Measurements from ENCODE around the gene NPPB.

NPPB gene

DNA sequence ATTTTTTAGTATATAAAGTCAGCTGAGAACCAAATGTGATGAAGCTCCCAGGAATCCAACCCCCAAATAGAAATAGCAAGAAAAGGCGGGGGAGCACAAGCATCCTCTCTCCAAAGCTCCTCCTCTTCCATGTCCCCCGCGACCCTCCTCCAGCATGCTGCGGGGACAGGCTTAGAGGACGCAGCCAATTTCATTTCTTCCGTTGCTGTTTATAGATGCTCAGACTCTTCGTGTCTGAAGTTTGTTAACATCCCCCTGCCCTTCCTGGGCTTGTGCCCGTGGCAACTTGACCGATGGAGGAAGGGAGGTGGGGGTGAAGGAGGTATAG lies 10.4 kb downstream of the NPPB start:
- no peak overlapping the region for H3K4me3 ChIP-seq (ENCODE audit: low read length)

DNA sequence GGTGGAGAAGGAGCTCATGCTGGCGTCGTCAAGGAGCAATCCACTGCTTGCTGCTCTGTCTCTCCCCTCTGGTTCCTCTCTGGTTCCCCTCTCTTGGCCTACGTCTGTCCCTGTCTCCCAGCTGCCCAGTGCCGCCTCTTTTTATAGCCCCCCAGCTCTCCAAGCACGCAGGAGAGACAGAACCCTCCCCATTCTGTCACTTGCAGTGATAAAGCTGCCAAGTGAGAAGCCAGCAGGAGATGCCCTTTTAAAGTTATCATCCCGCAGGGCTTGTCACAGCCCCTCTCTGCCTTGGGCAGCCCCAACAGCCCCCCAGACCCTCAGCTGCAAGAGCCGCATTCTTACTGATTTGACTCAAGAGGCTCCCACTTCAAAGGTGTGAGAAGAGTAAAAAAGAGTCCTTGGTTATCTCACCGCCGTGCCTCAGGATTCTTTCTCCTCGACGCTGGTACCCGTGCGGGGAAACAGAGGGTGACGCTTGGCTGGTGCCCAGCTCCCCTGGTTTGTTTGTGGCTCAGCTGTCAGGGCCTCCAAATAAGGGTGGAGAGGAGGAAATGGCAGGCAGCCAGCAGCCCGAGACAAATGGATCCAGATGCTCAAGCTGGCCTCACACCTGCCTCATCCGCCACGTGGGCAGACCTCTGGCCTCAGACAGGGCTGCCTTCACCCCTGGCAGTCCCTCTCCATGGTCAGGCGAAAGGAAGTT lies 10.9 kb downstream of the NPPB start, which contains the start of gene NPPA:
Gene NPPA, minus strand, starts transcription at position 117 of the 706 bp plus-strand sequence. Its CDS starts 99 bp downstream, at position 18.
- H3K9me3 ChIP-seq (ENCODE audit: control insufficient read depth, low read length): no peaks in the 10 kb centered on the region
- H3K9ac ChIP-seq (ENCODE audit: low read length): no peak within 1 kb of the TSS
- no peaks in the 10 kb centered on the region for H3K4me1 ChIP-seq (ENCODE audit: control insufficient read depth, insufficient read depth, low read length)
- no peaks in the 10 kb centered on the region for H3K36me3 ChIP-seq (ENCODE audit: control insufficient read depth, insufficient read depth, low read length)
- H3K27me3 ChIP-seq (ENCODE audit: control insufficient read depth, insufficient read depth, low read length): peaks cover 4% of the 10 kb centered on the region
- H3K4me3 ChIP-seq (ENCODE audit: low read length): no peak within 1 kb of the TSS

More for the DNA sequence above, 10.4 kb downstream of the NPPB start:
- no peaks in the 10 kb centered on the region for H3K36me3 ChIP-seq (ENCODE audit: control insufficient read depth, insufficient read depth, low read length)
- H3K9ac ChIP-seq (ENCODE audit: low read length): no peak overlapping the region
- peaks cover 4% of the 10 kb centered on the region for H3K27me3 ChIP-seq (ENCODE audit: control insufficient read depth, insufficient read depth, low read length)
- no peaks in the 10 kb centered on the region for H3K9me3 ChIP-seq (ENCODE audit: control insufficient read depth, low read length)
- H3K4me1 ChIP-seq (ENCODE audit: control insufficient read depth, insufficient read depth, low read length): no peaks in the 10 kb centered on the region

GRCh38 chr1:11845641-11846335 lies 13.0 kb downstream of the NPPB start:
- H3K9me3 ChIP-seq (ENCODE audit: control insufficient read depth, low read length): no peaks in the 10 kb centered on the region
- H3K4me3 ChIP-seq (ENCODE audit: low read length): no peak overlapping the region
- peaks cover 4% of the 10 kb centered on the region for H3K27me3 ChIP-seq (ENCODE audit: control insufficient read depth, insufficient read depth, low read length)
- no peak overlapping the region for H3K9ac ChIP-seq (ENCODE audit: low read length)
- H3K36me3 ChIP-seq (ENCODE audit: control insufficient read depth, insufficient read depth, low read length): no peaks in the 10 kb centered on the region
- no peaks in the 10 kb centered on the region for H3K4me1 ChIP-seq (ENCODE audit: control insufficient read depth, insufficient read depth, low read length)

- Histone ChIP-seq H3K36me3 (ENCODE audit: control insufficient read depth, insufficient read depth, low read length) (peaks cover 14% of the 10 kb centered on the region), H3K9ac (ENCODE audit: low read length) (no peak overlapping the region), H3K4me3 (ENCODE audit: low read length) (no peak overlapping the region), H3K4me1 (ENCODE audit: control insufficient read depth, insufficient read depth, low read length) (no peaks in the 10 kb centered on the region), H3K9me3 (ENCODE audit: control insufficient read depth, low read length) (no peaks in the 10 kb centered on the region), H3K27me3 (ENCODE audit: control insufficient read depth, insufficient read depth, low read length) (no peaks in the 10 kb centered on the region)
Observed at GRCh38 chr1:11842154-11843041, 16.3 kb downstream of the NPPB start.

DNA sequence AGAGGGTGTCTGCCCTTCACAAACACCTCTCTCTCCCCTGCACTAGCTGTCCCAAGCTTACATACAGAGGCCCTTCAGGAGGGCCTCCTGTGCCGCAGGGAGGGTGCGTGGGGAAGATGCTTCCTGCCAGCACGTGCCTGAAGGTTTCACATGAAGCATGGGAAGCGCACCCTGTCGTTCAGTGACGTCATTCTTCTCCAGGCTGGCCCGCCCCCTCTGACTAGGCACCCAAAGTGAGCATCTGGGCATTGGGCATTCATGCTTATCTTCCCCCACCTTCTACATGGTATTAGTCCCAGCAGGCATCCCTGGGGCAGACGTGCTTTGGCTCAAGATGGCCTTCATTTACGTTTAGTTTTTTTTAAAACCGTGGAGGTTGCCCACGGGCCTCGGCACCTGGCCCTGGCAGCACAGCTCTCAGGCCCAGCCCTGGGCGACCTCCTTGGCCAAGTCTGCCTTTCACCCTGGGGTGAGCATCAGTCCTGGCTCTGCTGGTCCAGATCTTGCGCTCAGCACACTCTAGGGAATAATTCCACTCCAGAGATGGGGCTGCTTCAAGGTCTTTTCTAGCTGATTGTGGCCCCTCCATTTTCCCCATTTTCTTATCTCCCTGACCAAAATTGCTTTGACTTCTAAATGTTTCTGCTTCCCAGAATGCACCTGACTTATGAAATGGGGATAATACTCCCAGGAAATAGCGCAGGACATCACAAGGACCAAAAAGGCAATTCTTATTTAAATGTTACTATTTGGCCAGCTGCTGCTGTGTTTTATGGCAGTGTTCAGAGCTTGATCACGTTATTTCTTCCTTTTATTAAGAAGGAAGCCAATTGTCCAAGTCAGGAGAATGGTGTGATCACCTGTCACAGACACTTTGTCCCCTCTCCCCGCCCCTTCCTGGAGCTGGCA lies 17.2 kb downstream of the NPPB start:
- H3K27me3 ChIP-seq (ENCODE audit: control insufficient read depth, insufficient read depth, low read length): no peaks in the 10 kb centered on the region
- H3K4me1 ChIP-seq (ENCODE audit: control insufficient read depth, insufficient read depth, low read length): no peaks in the 10 kb centered on the region
- no peak overlapping the region for H3K9ac ChIP-seq (ENCODE audit: low read length)
- no peak overlapping the region for H3K4me3 ChIP-seq (ENCODE audit: low read length)
- H3K36me3 ChIP-seq (ENCODE audit: control insufficient read depth, insufficient read depth, low read length): peaks cover 14% of the 10 kb centered on the region
- H3K9me3 ChIP-seq (ENCODE audit: control insufficient read depth, low read length): no peaks in the 10 kb centered on the region

DNA sequence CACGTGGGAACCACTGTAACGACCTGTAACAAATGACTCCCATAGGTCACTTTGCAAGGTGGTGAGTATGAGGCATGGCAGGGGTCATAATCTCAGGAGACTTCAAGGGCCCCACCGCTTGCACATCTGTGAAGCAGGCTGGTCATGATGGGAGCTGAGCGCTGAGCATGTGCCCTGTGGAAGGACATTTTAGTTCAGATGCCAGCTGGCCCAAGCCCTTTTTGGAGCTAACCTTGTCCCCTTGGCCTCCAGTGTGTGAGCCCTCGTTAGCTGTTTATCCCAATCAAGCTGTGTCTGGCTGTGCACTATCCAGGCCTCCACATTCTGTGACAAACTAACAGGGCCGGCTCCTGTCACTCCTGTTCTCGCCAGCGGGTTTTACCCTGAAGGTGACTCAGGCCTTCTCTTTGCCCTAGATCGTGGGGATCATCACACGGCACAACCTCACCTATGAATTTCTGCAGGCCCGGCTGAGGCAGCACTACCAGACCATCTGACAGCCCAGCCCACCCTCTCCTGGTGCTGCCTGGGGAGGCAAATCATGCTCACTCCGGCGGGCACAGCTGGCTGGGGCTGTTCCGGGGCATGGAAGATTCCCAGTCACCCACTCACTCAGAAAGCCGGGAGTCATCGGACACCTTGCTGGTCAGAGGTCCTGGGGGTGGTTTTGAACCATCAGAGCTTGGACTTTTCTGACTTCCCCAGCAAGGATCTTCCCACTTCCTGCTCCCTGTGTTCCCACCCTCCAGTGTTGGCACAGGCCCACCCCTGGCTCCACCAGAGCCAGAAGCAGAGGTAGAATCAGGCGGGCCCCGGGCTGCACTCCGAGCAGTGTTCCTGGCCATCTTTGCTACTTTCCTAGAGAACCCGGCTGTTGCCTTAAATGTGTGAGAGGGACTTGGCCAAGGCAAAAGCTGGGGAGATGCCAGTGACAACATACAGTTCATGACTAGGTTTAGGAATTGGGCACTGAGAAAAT lies 18.7 kb downstream of the NPPB start:
- Histone ChIP-seq H3K4me1 (ENCODE audit: control insufficient read depth, insufficient read depth, low read length) (no peaks in the 10 kb centered on the region), H3K36me3 (ENCODE audit: control insufficient read depth, insufficient read depth, low read length) (peaks cover 14% of the 10 kb centered on the region), H3K9ac (ENCODE audit: low read length) (no peak overlapping the region), H3K27me3 (ENCODE audit: control insufficient read depth, insufficient read depth, low read length) (no peaks in the 10 kb centered on the region), H3K4me3 (ENCODE audit: low read length) (no peak overlapping the region), H3K9me3 (ENCODE audit: control insufficient read depth, low read length) (no peaks in the 10 kb centered on the region)

DNA sequence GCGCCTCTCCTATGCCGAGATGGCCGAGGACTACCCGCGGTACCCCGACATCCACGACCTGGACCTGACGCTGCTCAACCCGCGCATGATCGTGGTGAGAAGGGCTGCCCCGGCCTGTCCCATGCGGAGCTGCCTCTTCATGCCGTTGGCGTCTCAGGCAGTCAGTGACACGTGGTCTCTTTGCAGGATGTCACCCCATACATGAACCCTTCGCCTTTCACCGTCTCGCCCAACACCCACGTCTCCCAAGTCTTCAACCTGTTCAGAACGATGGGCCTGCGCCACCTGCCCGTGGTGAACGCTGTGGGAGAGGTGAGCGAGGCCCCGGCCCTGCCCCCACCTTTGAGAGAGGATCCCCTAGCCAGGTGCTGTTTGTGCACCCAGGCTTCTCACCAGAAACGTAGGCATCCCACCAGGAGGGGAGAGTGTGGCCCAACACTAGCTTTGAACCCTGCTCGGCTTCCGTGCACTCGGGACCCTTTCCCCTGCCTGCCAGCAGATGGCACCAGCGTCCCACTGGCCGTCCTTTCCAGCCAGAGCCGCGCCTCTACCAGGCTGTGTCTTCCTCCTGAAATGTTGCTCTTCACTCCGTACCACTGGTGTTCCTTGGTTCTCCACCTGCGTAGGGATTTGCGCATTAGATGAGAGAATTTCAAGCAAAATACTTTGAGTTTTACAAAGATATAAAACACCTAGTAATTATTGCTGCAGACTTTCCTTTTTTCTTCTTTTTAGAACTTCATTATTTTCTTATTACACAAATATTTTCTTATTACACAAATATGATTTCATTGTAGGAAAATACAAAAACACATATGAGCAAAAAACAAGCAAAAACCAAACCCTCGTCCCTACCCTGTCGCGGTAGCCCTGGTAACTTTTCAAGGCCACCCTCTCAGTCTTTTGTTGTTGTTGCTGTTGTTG lies 20.1 kb downstream of the NPPB start:
- Histone ChIP-seq H3K9me3 (ENCODE audit: control insufficient read depth, low read length) (no peaks in the 10 kb centered on the region), H3K9ac (ENCODE audit: low read length) (no peak overlapping the region), H3K36me3 (ENCODE audit: control insufficient read depth, insufficient read depth, low read length) (peaks cover 18% of the 10 kb centered on the region), H3K4me1 (ENCODE audit: control insufficient read depth, insufficient read depth, low read length) (no peaks in the 10 kb centered on the region), H3K27me3 (ENCODE audit: control insufficient read depth, insufficient read depth, low read length) (no peaks in the 10 kb centered on the region), H3K4me3 (ENCODE audit: low read length) (no peak overlapping the region)

- no peak overlapping the region for H3K9ac ChIP-seq (ENCODE audit: low read length)
- no peaks in the 10 kb centered on the region for H3K9me3 ChIP-seq (ENCODE audit: control insufficient read depth, low read length)
- no peak overlapping the region for H3K4me3 ChIP-seq (ENCODE audit: low read length)
- H3K36me3 ChIP-seq (ENCODE audit: control insufficient read depth, insufficient read depth, low read length): peaks cover 24% of the 10 kb centered on the region
- no peaks in the 10 kb centered on the region for H3K4me1 ChIP-seq (ENCODE audit: control insufficient read depth, insufficient read depth, low read length)
- no peaks in the 10 kb centered on the region for H3K27me3 ChIP-seq (ENCODE audit: control insufficient read depth, insufficient read depth, low read length)
Observed at GRCh38 chr1:11837767-11838348, 20.9 kb downstream of the NPPB start.

GRCh38 chr1:11836955-11837766 lies 21.6 kb downstream of the NPPB start:
- no peak overlapping the region for H3K4me3 ChIP-seq (ENCODE audit: low read length)
- no peak overlapping the region for H3K9ac ChIP-seq (ENCODE audit: low read length)
- peaks cover 24% of the 10 kb centered on the region for H3K36me3 ChIP-seq (ENCODE audit: control insufficient read depth, insufficient read depth, low read length)
- H3K9me3 ChIP-seq (ENCODE audit: control insufficient read depth, low read length): no peaks in the 10 kb centered on the region
- H3K27me3 ChIP-seq (ENCODE audit: control insufficient read depth, insufficient read depth, low read length): no peaks in the 10 kb centered on the region
- H3K4me1 ChIP-seq (ENCODE audit: control insufficient read depth, insufficient read depth, low read length): no peaks in the 10 kb centered on the region
